CD4-positive, alpha-beta T cell treated with Interleukin-15 for 1 hour (primary cell): ENCODE data around the gene SMIM29.
"Not testable (repeated sequence)": the region's sequence is repeated elsewhere in the genome, so short reads cannot be mapped to it uniquely, and the experiment has no call there.

Experiments used
- DNase-seq: peaks from one replicate; pipeline ENCODE4 v3.0.0-alpha.2; 2020

Gene SMIM29

GRCh38 chr6:34248727-34249468 lies at the start of gene SMIM29:
TSS of gene SMIM29 (minus strand) at chr6:34249006. CDS start at chr6:34247791, 1,215 bp downstream.
- DNase-seq, result peak; percentile 96

GRCh38 chr6:34295721-34296120 lies 46.9 kb upstream of the SMIM29 start:
- peak; percentile 39 for DNase-seq

- DNase-seq, result no peak
Observed at GRCh38 chr6:34292954-34293353, 44.1 kb upstream of the SMIM29 start.

GRCh38 chr6:34289137-34289536 lies 40.3 kb upstream of the SMIM29 start:
- DNase-seq, result no peak

- no peak for DNase-seq
Observed at GRCh38 chr6:34288581-34288980, 39.8 kb upstream of the SMIM29 start.

- DNase-seq, result no peak
Observed at GRCh38 chr6:34285448-34286164, 36.8 kb upstream of the SMIM29 start.

GRCh38 chr6:34284563-34285447 lies 36.0 kb upstream of the SMIM29 start:
- peak; percentile 63 for DNase-seq

GRCh38 chr6:34281702-34282334 lies 33.0 kb upstream of the SMIM29 start:
- no peak for DNase-seq

- DNase-seq, result no peak
Observed at GRCh38 chr6:34280216-34280615, 31.4 kb upstream of the SMIM29 start.

GRCh38 chr6:34278833-34279232 lies 30.0 kb upstream of the SMIM29 start:
- DNase-seq, result no peak

GRCh38 chr6:34277763-34278112 lies 28.9 kb upstream of the SMIM29 start:
- DNase-seq, result no peak

- no peak for DNase-seq
Observed at GRCh38 chr6:34276881-34277762, 28.3 kb upstream of the SMIM29 start.

- DNase-seq, result no peak
Observed at GRCh38 chr6:34276191-34276590, 27.4 kb upstream of the SMIM29 start.

- no peak for DNase-seq
Observed at GRCh38 chr6:34275128-34275804, 26.5 kb upstream of the SMIM29 start.

- no peak for DNase-seq
Observed at GRCh38 chr6:34274129-34274528, 25.3 kb upstream of the SMIM29 start.

GRCh38 chr6:34273242-34273805 lies 24.5 kb upstream of the SMIM29 start:
- DNase-seq, result peak; percentile 30

GRCh38 chr6:34272013-34272926 lies 23.5 kb upstream of the SMIM29 start:
- DNase-seq, result no peak

- not testable (repeated sequence) for DNase-seq
Observed at GRCh38 chr6:34269658-34270341, 21.0 kb upstream of the SMIM29 start.

GRCh38 chr6:34269132-34269531 lies 20.3 kb upstream of the SMIM29 start:
- DNase-seq, result not testable (repeated sequence)
